IPS DF 6.9 (cell line): ENCODE results near the gene CCDC88C.

Source experiments
- DNase-seq: peaks from one replicate; pipeline ENCODE4 v3.0.0-alpha.2; 2013; ENCODE audit warnings: low read depth, low spot score
- H3K27ac ChIP-seq: one replicate; pipeline ENCODE4 v1.5.1; 2013; ENCODE audit warnings: low read length, control low read depth
- H3K27me3 ChIP-seq: 2 replicates; pipeline ENCODE4 v1.6.1; 2013; ENCODE audit warnings: mild to moderate bottlenecking, low read length; ENCODE audit not compliant: control insufficient read depth, insufficient read depth
- H3K36me3 ChIP-seq: 2 replicates; pipeline ENCODE4 v1.6.1; 2013; ENCODE audit warnings: low read length; ENCODE audit not compliant: control insufficient read depth, insufficient read depth
- H3K4me1 ChIP-seq: 2 replicates; pipeline ENCODE4 v1.6.1; 2013; ENCODE audit warnings: low read length; ENCODE audit not compliant: control insufficient read depth, insufficient read depth
- H3K4me3 ChIP-seq: 2 replicates; pipeline ENCODE4 v1.5.1; 2013; ENCODE audit warnings: mild to moderate bottlenecking, low read length
- H3K9me3 ChIP-seq: 2 replicates; pipeline ENCODE4 v1.6.1; 2013; ENCODE audit warnings: low read length, inconsistent platforms; ENCODE audit not compliant: control insufficient read depth, insufficient read depth
- WGBS: extraction: QIAGEN DNeasy Blood & Tissue Kit; methylation state at CpG from one replicate; pipeline ENCODE4 v1.1.7; 2013; ENCODE audit warnings: mixed read lengths, missing lambda C conversion rate; ENCODE audit not compliant: insufficient read length, insufficient coverage; 5-methylcytosine and 5-hydroxymethylcytosine counted together

CCDC88C gene

DNA sequence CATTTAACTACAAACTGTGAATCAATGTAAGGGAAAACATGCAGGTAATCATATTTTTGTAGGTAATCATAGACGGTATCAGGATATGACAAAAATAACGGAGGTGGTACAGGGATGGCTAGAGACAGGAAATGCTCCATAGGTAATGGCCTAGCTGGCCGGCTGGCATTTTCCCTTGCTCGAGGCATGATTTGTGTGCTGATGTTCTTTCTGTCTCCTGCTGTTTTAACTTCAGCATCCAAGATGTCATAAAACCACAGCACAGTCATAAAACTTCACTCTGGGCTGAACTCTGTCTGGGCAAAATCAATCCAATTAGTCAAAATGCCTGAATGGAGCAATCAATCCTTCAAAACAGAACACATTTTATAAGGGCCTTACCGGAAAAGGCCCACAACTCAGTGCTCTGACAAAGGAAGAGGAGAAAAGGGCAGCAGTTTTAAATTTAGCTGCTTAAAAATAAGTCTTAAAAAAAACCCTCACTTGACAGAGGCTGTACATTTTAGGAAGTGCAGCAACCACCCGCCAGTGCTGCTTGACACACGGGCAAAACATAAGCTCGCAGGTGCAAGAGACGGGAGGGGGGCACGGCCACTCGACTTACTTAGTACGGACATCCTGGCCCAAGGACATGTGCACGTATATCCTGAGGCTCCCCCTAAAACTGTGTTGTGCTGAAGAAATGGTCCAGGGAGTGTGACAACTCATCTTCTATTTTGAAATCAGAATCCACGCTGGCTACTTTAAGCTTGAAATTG is 132.7 kb downstream of the CCDC88C start:
- H3K4me1 ChIP-seq: no peaks in the 10 kb centered on the region
- no peak overlapping the region for H3K4me3 ChIP-seq
- H3K36me3 ChIP-seq: peaks cover 18% of the 10 kb centered on the region
- no peak for DNase-seq
- H3K9me3 ChIP-seq: no peaks in the 10 kb centered on the region
- no peaks in the 10 kb centered on the region for H3K27me3 ChIP-seq
- H3K27ac ChIP-seq: no peak overlapping the region
- WGBS: no CpG with 5 or more reads among the region's 14 CpGs

DNA sequence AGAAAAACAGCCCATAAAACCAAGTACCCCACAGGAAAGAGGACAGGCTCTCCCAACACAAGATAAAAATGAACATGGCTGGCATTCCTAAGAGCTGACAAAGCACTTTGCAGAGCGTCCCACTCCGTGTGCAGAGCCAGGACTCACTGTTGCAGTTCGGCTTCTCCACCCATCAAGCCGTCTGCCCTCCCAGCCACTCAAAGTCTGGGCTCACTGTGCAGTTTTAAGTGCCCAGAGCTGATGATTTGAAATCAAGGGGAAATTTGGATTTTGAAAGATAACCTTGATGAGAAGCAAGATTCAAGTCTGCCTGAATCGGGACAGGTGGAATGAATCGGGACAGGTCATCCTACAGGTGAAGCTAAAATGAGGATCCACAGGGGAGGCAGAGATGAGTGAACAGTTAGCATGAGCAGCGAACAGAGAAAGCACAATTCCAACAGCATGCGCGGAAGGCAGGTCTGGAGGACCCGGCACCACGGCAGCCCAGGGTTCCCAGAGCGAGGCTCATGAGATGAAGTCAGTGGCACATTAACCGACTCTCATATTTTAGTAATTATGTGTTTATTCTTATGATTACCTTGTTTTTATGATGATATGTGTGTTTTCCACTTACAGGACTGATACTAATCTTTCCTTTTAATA is 133.4 kb downstream of the CCDC88C start:
- H3K4me3 ChIP-seq: no peak overlapping the region
- no peaks in the 10 kb centered on the region for H3K9me3 ChIP-seq
- peaks cover 21% of the 10 kb centered on the region for H3K36me3 ChIP-seq
- no peaks in the 10 kb centered on the region for H3K4me1 ChIP-seq
- H3K27me3 ChIP-seq: no peaks in the 10 kb centered on the region
- no peak overlapping the region for H3K27ac ChIP-seq
- no peak for DNase-seq
- WGBS: no CpG with 5 or more reads among the region's 13 CpGs

DNA sequence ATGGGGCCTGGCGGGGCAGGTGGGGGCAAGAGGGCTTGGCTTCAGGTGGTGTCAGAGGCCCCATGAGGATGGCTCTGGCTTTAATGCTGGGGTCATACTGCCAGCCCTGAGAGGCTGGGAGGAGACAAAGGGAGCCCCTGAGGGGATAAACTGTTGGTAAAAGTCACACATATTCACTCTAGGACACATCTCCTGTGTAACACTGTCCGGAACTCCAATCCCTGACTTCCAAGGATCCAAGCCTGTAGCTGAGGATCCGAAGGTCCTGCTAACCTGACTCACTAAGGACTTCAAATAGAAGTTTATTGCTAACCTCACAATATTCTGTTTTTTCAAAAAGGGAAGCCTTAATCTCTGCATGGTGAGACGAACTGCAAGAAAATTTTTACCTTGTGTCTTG is 134.0 kb downstream of the CCDC88C start:
- Histone ChIP-seq H3K36me3 (peaks cover 19% of the 10 kb centered on the region), H3K27me3 (no peaks in the 10 kb centered on the region), H3K9me3 (no peaks in the 10 kb centered on the region), H3K4me3 (no peak overlapping the region), H3K27ac (no peak overlapping the region), H3K4me1 (no peaks in the 10 kb centered on the region)
- DNase-seq: no peak
- WGBS: no CpG with 5 or more reads among the region's 4 CpGs

DNA sequence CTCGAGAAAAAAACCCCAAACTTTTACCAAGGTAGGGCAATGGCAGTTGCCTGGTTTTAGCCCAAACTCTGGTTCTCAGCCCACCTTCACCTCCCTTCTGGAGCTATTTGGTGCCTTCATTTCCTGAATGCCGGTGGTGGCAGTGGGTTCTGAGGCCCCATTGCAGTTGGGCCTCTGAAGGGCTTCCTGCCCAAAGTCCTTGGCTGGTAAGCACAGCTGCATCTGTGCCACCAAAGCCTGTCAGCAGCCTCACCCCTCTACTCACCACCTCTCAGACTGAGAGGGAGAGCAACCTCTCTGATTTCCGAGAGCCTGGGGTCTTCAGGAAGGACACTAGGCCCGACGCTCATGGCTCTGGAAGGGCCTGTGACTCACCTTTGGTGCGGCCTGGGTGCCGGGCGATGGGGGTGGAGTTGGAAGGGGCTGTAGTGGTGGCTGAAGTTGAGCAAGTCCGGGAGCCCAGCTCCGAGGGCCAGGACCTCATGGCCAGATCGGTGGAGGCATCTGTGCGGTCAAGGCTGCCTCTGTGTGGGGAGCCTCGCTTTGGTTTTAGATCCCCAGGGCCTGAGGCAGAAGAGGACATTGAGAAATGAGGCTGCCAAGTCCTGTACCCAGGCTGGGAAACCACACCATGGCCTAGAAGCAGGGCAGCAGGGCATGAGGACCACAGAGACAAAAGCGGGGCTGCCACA is 134.5 kb downstream of the CCDC88C start:
- no peak overlapping the region; the same call in 1 of the 2 replicates for H3K4me3 ChIP-seq
- no peaks in the 10 kb centered on the region for H3K27me3 ChIP-seq
- 100% methylated on average over 1 of the region's 14 CpGs for WGBS
- peaks cover 22% of the 10 kb centered on the region for H3K36me3 ChIP-seq
- no peak overlapping the region for H3K27ac ChIP-seq
- H3K9me3 ChIP-seq: no peaks in the 10 kb centered on the region
- H3K4me1 ChIP-seq: no peaks in the 10 kb centered on the region
- DNase-seq: no peak

DNA sequence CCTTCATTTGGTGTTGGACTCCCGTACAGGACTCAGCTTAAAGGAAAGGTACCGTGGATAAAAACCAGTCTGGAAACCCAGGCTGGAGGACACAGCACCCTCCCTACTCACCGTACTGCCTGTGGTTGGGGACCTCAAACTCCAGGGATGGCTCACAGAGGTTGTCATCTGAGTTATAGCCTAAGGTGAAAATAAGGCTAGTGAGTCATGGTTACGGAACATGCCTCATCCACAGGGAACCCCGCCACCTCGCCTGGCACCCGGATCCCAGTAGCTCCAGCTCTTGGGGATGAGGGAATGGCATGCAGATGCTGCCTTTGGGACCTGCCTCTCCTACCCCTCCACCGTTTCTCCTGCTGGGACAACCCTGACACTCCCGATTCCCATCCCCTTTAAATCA is 136.3 kb downstream of the CCDC88C start:
- no peak for DNase-seq
- H3K36me3 ChIP-seq: peaks cover 30% of the 10 kb centered on the region

DNA sequence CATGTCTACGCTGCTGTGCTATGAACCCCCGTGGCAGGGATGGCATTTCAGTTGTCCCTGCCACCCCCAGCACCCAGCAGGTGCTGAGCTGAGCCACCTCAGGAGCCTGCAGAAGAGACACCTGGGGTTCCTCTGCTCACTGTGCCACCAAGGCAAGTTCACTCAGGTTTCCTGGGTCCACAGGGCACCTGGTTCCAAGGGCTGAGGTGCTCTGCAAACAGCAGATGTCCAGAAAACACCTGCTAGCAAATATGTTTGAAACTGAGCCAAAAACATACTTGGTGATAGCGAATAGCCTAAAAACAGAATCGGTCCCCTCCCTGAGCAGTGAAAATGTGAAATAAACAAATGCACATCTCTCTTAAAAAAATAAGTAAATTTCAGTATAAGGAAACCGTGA is 137.5 kb downstream of the CCDC88C start:
- Histone ChIP-seq H3K27ac (no peak overlapping the region), H3K27me3 (no peaks in the 10 kb centered on the region), H3K4me3 (no peak overlapping the region), H3K36me3 (peaks cover 30% of the 10 kb centered on the region), H3K9me3 (no peaks in the 10 kb centered on the region), H3K4me1 (no peaks in the 10 kb centered on the region)
- DNase-seq: no peak
- WGBS: no CpG with 5 or more reads among the region's 5 CpGs

More for the DNA sequence above, 136.3 kb downstream of the CCDC88C start:
- Histone ChIP-seq H3K4me1 (no peaks in the 10 kb centered on the region), H3K27ac (no peak overlapping the region), H3K9me3 (no peaks in the 10 kb centered on the region), H3K27me3 (no peaks in the 10 kb centered on the region), H3K4me3 (no peak overlapping the region)
- WGBS: no CpG with 5 or more reads among the region's 9 CpGs

DNA sequence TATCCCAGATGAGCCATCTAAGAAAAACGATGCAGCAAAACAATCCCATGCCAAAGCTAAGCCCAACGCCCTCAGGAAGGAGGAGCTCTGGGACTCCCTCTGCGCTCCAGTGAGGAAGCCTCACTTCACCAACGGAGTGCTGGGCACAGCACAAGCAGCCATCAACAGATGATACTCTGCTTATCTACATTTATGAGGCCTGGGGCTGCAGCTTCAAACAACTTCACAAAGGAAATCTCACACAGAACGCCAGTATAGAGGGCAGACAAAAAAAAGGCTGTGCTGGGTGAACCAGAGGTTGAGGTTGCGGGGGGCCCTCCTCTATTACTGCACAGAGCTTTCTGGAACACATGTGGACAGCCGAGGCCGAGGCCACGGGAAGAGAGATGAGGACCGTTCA is 138.3 kb downstream of the CCDC88C start:
- Histone ChIP-seq H3K9me3 (no peaks in the 10 kb centered on the region), H3K4me1 (no peaks in the 10 kb centered on the region), H3K4me3 (no peak overlapping the region), H3K27ac (no peak overlapping the region), H3K36me3 (peaks cover 34% of the 10 kb centered on the region), H3K27me3 (no peaks in the 10 kb centered on the region)
- DNase-seq: no peak
- WGBS: no CpG with 5 or more reads among the region's 10 CpGs

DNA sequence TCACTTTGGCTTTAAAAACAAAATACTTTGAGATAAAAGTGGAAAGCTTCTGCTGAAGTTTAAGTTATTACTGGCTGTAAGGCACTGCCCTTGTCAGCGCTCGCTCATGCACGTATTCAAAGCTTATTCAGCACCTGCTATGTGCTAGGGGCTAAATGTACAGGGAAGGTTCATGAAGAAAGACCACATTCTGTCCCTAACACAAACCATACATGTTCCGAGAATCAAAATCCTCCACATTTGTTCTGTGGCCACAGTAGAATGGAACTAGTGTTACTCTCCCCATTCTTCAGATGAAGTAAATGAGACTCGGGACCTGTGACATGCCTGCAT is 139.3 kb downstream of the CCDC88C start:
- Histone ChIP-seq H3K27ac (no peak overlapping the region), H3K27me3 (no peaks in the 10 kb centered on the region), H3K4me1 (no peaks in the 10 kb centered on the region), H3K4me3 (no peak overlapping the region), H3K36me3 (peaks cover 34% of the 10 kb centered on the region), H3K9me3 (no peaks in the 10 kb centered on the region)
- no peak for DNase-seq
- no CpG with 5 or more reads among the region's 5 CpGs for WGBS

DNA sequence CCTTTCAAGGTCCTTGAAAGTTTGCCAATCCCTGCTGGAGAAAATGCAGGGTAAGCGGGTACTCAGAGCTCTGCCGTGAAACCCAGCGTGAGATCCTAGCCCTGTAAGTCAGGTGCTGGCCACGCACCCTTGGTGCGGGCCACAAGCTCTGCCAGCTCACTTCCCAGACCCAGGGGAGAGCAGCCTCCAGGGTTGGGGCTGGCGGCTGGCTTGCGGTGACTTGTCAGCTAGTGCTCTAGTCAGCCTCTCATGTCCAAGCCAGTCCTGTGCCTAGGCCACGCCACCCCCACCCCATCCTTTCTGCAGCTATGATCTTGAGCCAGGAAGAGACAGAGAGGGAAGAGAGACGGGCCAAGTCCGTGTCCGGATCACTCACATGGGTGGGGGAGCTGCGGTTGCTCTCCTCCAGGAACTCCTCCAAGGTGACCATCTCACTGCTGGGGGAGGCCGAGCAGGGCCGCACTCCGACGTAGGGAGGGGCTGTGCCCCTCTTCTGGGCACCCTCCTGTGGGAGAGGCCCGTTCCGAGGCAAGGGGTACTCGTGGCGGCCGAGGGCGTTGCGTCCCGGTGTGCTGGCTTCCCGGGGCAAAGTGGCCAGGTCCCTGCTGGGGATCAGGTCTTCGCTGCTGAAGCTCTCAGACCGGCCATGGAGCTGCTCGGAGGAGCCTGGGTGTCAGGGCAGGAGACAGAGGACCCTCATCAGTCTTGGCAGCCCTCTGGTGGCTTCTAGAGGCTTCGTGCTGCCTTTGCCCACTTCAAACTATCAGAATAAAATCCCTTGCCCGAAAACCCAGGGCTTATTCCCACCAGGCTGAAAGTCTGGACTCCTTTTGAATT is 139.9 kb downstream of the CCDC88C start:
- peaks cover 31% of the 10 kb centered on the region for H3K36me3 ChIP-seq
- H3K27me3 ChIP-seq: no peaks in the 10 kb centered on the region
- DNase-seq: no peak
- WGBS: no CpG with 5 or more reads among the region's 30 CpGs
- no peaks in the 10 kb centered on the region for H3K9me3 ChIP-seq
- H3K4me1 ChIP-seq: no peaks in the 10 kb centered on the region
- no peak overlapping the region for H3K27ac ChIP-seq
- H3K4me3 ChIP-seq: no peak overlapping the region

DNA sequence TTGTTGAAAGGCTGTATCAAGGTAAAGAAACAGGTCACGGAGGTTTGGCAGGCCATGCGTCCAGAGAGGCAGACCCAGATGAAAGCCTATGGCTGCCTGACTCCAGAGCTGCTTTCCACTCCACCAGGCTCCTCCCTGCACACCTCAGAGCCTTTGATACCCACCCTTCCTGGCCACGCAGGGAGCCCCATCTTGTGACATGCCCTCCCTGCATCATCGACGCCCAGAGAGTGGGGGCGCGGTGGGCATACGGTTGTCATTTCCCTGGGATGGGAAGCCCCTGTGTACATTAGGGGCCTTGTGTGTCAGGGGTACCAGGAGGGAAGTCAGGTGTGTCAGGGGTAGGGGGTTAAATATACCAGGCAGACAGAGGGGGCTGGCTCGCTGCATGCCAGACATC is 142.8 kb downstream of the CCDC88C start:
- H3K36me3 ChIP-seq: peaks cover 30% of the 10 kb centered on the region
- H3K4me1 ChIP-seq: no peaks in the 10 kb centered on the region
- WGBS: no CpG with 5 or more reads among the region's 9 CpGs

More for the DNA sequence above, 142.8 kb downstream of the CCDC88C start:
- Histone ChIP-seq H3K9me3 (no peaks in the 10 kb centered on the region), H3K4me3 (no peak overlapping the region), H3K27me3 (no peaks in the 10 kb centered on the region), H3K27ac (no peak overlapping the region)
- DNase-seq: no peak
